CD4-positive, alpha-beta T cell (primary cell): ENCODE measurements around the gene IL22RA2. TPM values are rescaled to one million over a fixed set of nuclear protein-coding genes. Genes with fewer than 3 reads are reported as not detected.

Experiments
- ATAC-seq: fragments of 200-7000 bp; cut with Tn5 transposase; one replicate; pipeline ENCODE4 v1.10.0; 2022; ENCODE audit warnings: mild to moderate bottlenecking; ENCODE audit not compliant: poor library complexity
- CTCF ChIA-PET: fragments of 350-600 bp; sonication (Branson Sonifier 250); formaldehyde crosslinking; loops from one replicate; lab custom pipeline; 2021; ENCODE audit warnings: antibody characterized with exemption, inconsistent platforms; lab: Charles Lee
- POLR2A ChIA-PET: fragments of 350-600 bp; sonication (Branson Sonifier 250); formaldehyde crosslinking; loops from one replicate; lab custom pipeline; 2021; ENCODE audit warnings: antibody characterized with exemption, inconsistent platforms; lab: Charles Lee
- DNase-seq, 14 experiments: peaks; one replicate each; pipeline ENCODE4 v3.0.0-alpha.2; 2013 to 2020; ENCODE audit warnings: mixed read lengths in 2 of 14
- H3K27ac ChIP-seq, 2 donors: one replicate each; pipeline versions ENCODE4 v1.5.1 to v1.7.0; 2013; ENCODE audit warnings: low read length in 2 of 2, low read depth in 1 of 2, mild to moderate bottlenecking in 1 of 2
- H3K27me3 ChIP-seq, 2 experiments: 1 replicate in 1 of 2; 2 replicates in 1 of 2; pipeline versions ENCODE4 v1.6.1 to v1.7.0; 2013; ENCODE audit warnings: low read length in 2 of 2, control low read depth in 1 of 2, mild to moderate bottlenecking in 1 of 2, moderate library complexity in 1 of 2; ENCODE audit not compliant: insufficient read depth in 2 of 2, control insufficient read depth in 1 of 2
- H3K36me3 ChIP-seq: one replicate; pipeline ENCODE4 v1.6.1; 2013; ENCODE audit warnings: low read length, control low read depth; ENCODE audit not compliant: insufficient read depth
- H3K4me1 ChIP-seq: one replicate; pipeline ENCODE4 v1.6.1; 2013; ENCODE audit warnings: low read length, control low read depth; ENCODE audit not compliant: insufficient read depth
- H3K4me3 ChIP-seq: one replicate; pipeline ENCODE4 v1.5.1; 2013; ENCODE audit warnings: mild to moderate bottlenecking, low read length, moderate library complexity
- H3K9me3 ChIP-seq, 2 experiments: 1 replicate in 1 of 2; 2 replicates in 1 of 2; pipeline versions ENCODE4 v1.6.1 to v1.7.0; 2013; ENCODE audit warnings: low read length in 2 of 2, mild to moderate bottlenecking in 2 of 2, control low read depth in 1 of 2, moderate library complexity in 1 of 2; ENCODE audit not compliant: control insufficient read depth in 1 of 2, insufficient read depth in 1 of 2
- H3K27ac Mint-ChIP-seq: one replicate; pipeline ENCODE4 v1.8.0; 2020; ENCODE audit warnings: mixed read lengths
- H3K27me3 Mint-ChIP-seq: one replicate; pipeline ENCODE4 v1.8.0; 2021; ENCODE audit warnings: mixed read lengths
- H3K36me3 Mint-ChIP-seq: one replicate; pipeline ENCODE4 v1.8.0; 2021; ENCODE audit warnings: low read depth, mixed read lengths
- H3K4me1 Mint-ChIP-seq: one replicate; pipeline ENCODE4 v1.8.0; 2021; ENCODE audit warnings: low read depth, mixed read lengths
- H3K4me3 Mint-ChIP-seq: one replicate; pipeline ENCODE4 v1.8.0; 2020; ENCODE audit warnings: mild to moderate bottlenecking, mixed read lengths
- H3K9me3 Mint-ChIP-seq: one replicate; pipeline ENCODE4 v1.8.0; 2020; ENCODE audit warnings: mixed read lengths
- intact Hi-C, 2 experiments: fragments of 100-400 bp; cut with DNase I in 1 of 2; cut with micrococcal nuclease in 1 of 2; formaldehyde crosslinking; loops; one replicate each; pipeline versions ENCODE4 v1.15.1 to v1.9.0; 2023 to 2025; cut with DNase I, micrococcal nuclease
- total RNA-seq, 174 experiments: library from RNA in 2 of 174; stranded (reverse) in 2 of 174; gene quantifications; one replicate each; pipeline ENCODE4 v1.2.3 and lab custom pipeline; 2021 to 2026
- TF ChIP-seq, protein P1 (sequence below): fragments of 200-600 bp; IDR thresholded peaks from one replicate; pipeline ENCODE4 v1.8.0; 2022; ENCODE audit warnings: antibody characterized with exemption, mild to moderate bottlenecking

IL22RA2 gene
- total RNA-seq, 2 experiments from 2014 or later: not detected

GRCh38 chr6:137097057-137097456, 76.4 kb downstream of the IL22RA2 start:
- no peaks in the 10 kb centered on the region for H3K27me3 ChIP-seq
- no peaks in the 10 kb centered on the region for H3K9me3 ChIP-seq
- TF ChIP-seq, protein P1, sequence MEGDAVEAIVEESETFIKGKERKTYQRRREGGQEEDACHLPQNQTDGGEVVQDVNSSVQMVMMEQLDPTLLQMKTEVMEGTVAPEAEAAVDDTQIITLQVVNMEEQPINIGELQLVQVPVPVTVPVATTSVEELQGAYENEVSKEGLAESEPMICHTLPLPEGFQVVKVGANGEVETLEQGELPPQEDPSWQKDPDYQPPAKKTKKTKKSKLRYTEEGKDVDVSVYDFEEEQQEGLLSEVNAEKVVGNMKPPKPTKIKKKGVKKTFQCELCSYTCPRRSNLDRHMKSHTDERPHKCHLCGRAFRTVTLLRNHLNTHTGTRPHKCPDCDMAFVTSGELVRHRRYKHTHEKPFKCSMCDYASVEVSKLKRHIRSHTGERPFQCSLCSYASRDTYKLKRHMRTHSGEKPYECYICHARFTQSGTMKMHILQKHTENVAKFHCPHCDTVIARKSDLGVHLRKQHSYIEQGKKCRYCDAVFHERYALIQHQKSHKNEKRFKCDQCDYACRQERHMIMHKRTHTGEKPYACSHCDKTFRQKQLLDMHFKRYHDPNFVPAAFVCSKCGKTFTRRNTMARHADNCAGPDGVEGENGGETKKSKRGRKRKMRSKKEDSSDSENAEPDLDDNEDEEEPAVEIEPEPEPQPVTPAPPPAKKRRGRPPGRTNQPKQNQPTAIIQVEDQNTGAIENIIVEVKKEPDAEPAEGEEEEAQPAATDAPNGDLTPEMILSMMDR: no peak
- CTCF ChIA-PET: interaction anchor here (1.2 kb wide), 1 partner anchor 21 kb away, joined by 3 read pairs; no protein-coding TSS in a partner anchor
- intact Hi-C loops: loop anchor here in 1 of 2 experiments (10.0 kb wide), 3 partner anchors 318 to 1008 kb away; partner anchors contain the start of gene PERP
- ATAC-seq (no peak), DNase-seq (no peak)
- H3K4me3 ChIP-seq: no peak overlapping the region
- Mint-ChIP-seq H3K27me3 (no peaks in the 10 kb centered on the region), H3K27ac (no peak overlapping the region), H3K36me3 (no peaks in the 10 kb centered on the region), H3K4me1 (peaks cover 12% of the 10 kb centered on the region), H3K9me3 (no peaks in the 10 kb centered on the region), H3K4me3 (no peak overlapping the region)
- H3K27ac ChIP-seq: no peak overlapping the region
- POLR2A ChIA-PET: interaction anchor here (0.6 to 0.7 kb wide), 2 partner anchors 136 to 472 kb away, joined by 3 read pairs; no protein-coding TSS in a partner anchor
- H3K4me1 ChIP-seq: peaks cover 9% of the 10 kb centered on the region
- no peaks in the 10 kb centered on the region for H3K36me3 ChIP-seq

GRCh38 chr6:137095651-137096238, 77.7 kb downstream of the IL22RA2 start:
- Histone ChIP-seq H3K9me3 (no peaks in the 10 kb centered on the region), H3K4me1 (peaks cover 9% of the 10 kb centered on the region), H3K36me3 (no peaks in the 10 kb centered on the region), H3K4me3 (no peak overlapping the region), H3K27me3 (no peaks in the 10 kb centered on the region), H3K27ac (no peak overlapping the region)
- Mint-ChIP-seq H3K4me1 (peaks cover 12% of the 10 kb centered on the region), H3K27ac (no peak overlapping the region), H3K4me3 (no peak overlapping the region), H3K27me3 (no peaks in the 10 kb centered on the region), H3K9me3 (no peaks in the 10 kb centered on the region), H3K36me3 (no peaks in the 10 kb centered on the region)
- DNase-seq (peak in 3 of 14 experiments; percentile 12 to 47 (median 15)), ATAC-seq (no peak)
- ChIA-PET POLR2A (no interaction called here), CTCF (interaction anchor here (1.4 to 1.8 kb wide), 2 partner anchors 70 to 218 kb away, joined by 4 to 6 read pairs; no protein-coding TSS in a partner anchor)
- TF ChIP-seq, protein P1: no peak
- intact Hi-C loops: loop anchor here (2.0 to 10.0 kb wide), 4 partner anchors 319 to 1009 kb away; partner anchors contain the start of gene PERP (in 1 of the 2)

GRCh38 chr6:137095093-137095492, 78.4 kb downstream of the IL22RA2 start:
- Histone ChIP-seq H3K27ac (no peak overlapping the region), H3K4me1 (peaks cover 9% of the 10 kb centered on the region), H3K27me3 (no peaks in the 10 kb centered on the region), H3K4me3 (no peak overlapping the region), H3K9me3 (no peaks in the 10 kb centered on the region), H3K36me3 (no peaks in the 10 kb centered on the region)
- Mint-ChIP-seq H3K4me1 (peaks cover 12% of the 10 kb centered on the region), H3K36me3 (no peaks in the 10 kb centered on the region), H3K27me3 (peaks cover 5% of the 10 kb centered on the region), H3K4me3 (no peak overlapping the region), H3K27ac (no peak overlapping the region), H3K9me3 (no peaks in the 10 kb centered on the region)
- intact Hi-C loops: loop anchor here (2.0 to 10.0 kb wide), 4 partner anchors 320 to 1010 kb away; partner anchors contain the start of gene PERP (in 1 of the 2)
- POLR2A ChIA-PET: no interaction called here
- ATAC-seq: no peak
- CTCF ChIA-PET: interaction anchor here (1.2 to 1.8 kb wide), 5 partner anchors 9 to 219 kb away, joined by 3 to 21 read pairs (median 6); no protein-coding TSS in a partner anchor
- no peak for DNase-seq
- TF ChIP-seq, protein P1: no peak
